Adipose tissue (tissue), 3 donors: ENCODE results near the gene CORO6. TPM values are rescaled to one million over a fixed set of nuclear protein-coding genes. Genes with fewer than 3 reads are reported as not detected.
A peak's percentile ranks its signal among the peaks of the same experiment; 100 is the strongest.

Experiments used
- H3K27ac ChIP-seq: one replicate; pipeline ENCODE4 v1.5.1; 2013; ENCODE audit warnings: low read depth, low read length
- WGBS, 3 donors: extraction: QIAGEN DNeasy Blood & Tissue Kit; methylation state at CpG; one replicate each; pipeline ENCODE4 v1.1.7; 2013; 5-methylcytosine and 5-hydroxymethylcytosine counted together
- polyA plus RNA-seq, 3 donors: library from polyadenylated mRNA; stranded (reverse); fragments of 200-250 nt; gene quantifications; one replicate each; pipeline ENCODE4 v1.2.3, GENCODE V29; 2013
- donor health status: healthy with polysubstance abuse.
- donor health status: Bipolar disorder and iron deficiency.
- donor health status: healthy.

CORO6 gene
- polyA plus RNA-seq, 3 donors, result 4.6 to 16.1 (median 13.6) TPM

GRCh38 chr17:29585080-29585751 lies 37.5 kb downstream of the CORO6 start:
- WGBS, 3 donors, result 56 to 84% (median 57%) methylated on average over 7 to 8 of the region's 8 CpGs
- H3K27ac ChIP-seq, result peak overlapping the region; percentile 29

GRCh38 chr17:29584452-29585079 lies 38.1 kb downstream of the CORO6 start:
- WGBS, 3 donors, result 56 to 73% (median 64%) methylated on average over 11 to 12 of the region's 12 CpGs
- H3K27ac ChIP-seq, result no peak overlapping the region

GRCh38 chr17:29583324-29584248 lies 39.1 kb downstream of the CORO6 start:
- no peak overlapping the region for H3K27ac ChIP-seq
- WGBS, 3 donors, result 83 to 92% (median 90%) methylated on average over 15 to 16 of the region's 16 CpGs

- WGBS, 3 donors, result 91 to 94% (median 93%) methylated on average over 13 of the region's 13 CpGs
- no peak overlapping the region for H3K27ac ChIP-seq
Measured at GRCh38 chr17:29582772-29583171, 39.9 kb downstream of the CORO6 start.

- 80 to 85% (median 82%) methylated on average over 10 of the region's 10 CpGs for WGBS, 3 donors
- no peak overlapping the region for H3K27ac ChIP-seq
Measured at GRCh38 chr17:29582254-29582765, 40.4 kb downstream of the CORO6 start.

- WGBS, 3 donors, result 85 to 90% (median 88%) methylated on average over 20 of the region's 20 CpGs
- no peak overlapping the region for H3K27ac ChIP-seq
Measured at GRCh38 chr17:29581583-29582253, 41.0 kb downstream of the CORO6 start.

- 58 to 64% (median 61%) methylated on average over 15 of the region's 15 CpGs for WGBS, 3 donors
- H3K27ac ChIP-seq, result no peak overlapping the region
Measured at GRCh38 chr17:29579866-29580771, 42.6 kb downstream of the CORO6 start.

GRCh38 chr17:29578626-29579485 lies 43.9 kb downstream of the CORO6 start:
- 94% methylated on average over 14 of the region's 14 CpGs for WGBS, 3 donors
- no peak overlapping the region for H3K27ac ChIP-seq

- H3K27ac ChIP-seq, result no peak overlapping the region
- WGBS, 3 donors, result 72 to 89% (median 76%) methylated on average over 22 of the region's 22 CpGs
Measured at GRCh38 chr17:29577385-29578211, 45.1 kb downstream of the CORO6 start.

- 93 to 95% (median 94%) methylated on average over 9 of the region's 9 CpGs for WGBS, 3 donors
- no peak overlapping the region for H3K27ac ChIP-seq
Measured at GRCh38 chr17:29577001-29577370, 45.7 kb downstream of the CORO6 start.

GRCh38 chr17:29576214-29577000 lies 46.3 kb downstream of the CORO6 start:
- 95% methylated on average over 37 of the region's 37 CpGs for WGBS, 3 donors
- no peak overlapping the region for H3K27ac ChIP-seq

- WGBS, 3 donors, result 87 to 88% (median 87%) methylated on average over 28 of the region's 28 CpGs
Measured at GRCh38 chr17:29575511-29576213, 47.0 kb downstream of the CORO6 start.

GRCh38 chr17:29574732-29575510 lies 47.8 kb downstream of the CORO6 start:
- 40 to 87% (median 84%) methylated on average over 17 of the region's 17 CpGs for WGBS, 3 donors
- H3K27ac ChIP-seq, result no peak overlapping the region

More at GRCh38 chr17:29575511-29576213, 47.0 kb downstream of the CORO6 start:
- H3K27ac ChIP-seq, result no peak overlapping the region
